Breast epithelium (tissue), 3 donors: ENCODE measurements around the gene OR2W3.

Experiments
- CTCF ChIP-seq, 3 donors: fragments of 450-650 bp; IDR thresholded peaks; one replicate each; pipeline ENCODE4 v1.5.1; 2016 to 2017; ENCODE audit warnings: antibody characterized with exemption in 3 of 3, mild to moderate bottlenecking in 3 of 3, moderate library complexity in 3 of 3
- POLR2A ChIP-seq: fragments of 450-650 bp; IDR thresholded peaks from one replicate; pipeline ENCODE4 v1.6.1; 2016; ENCODE audit warnings: antibody characterized with exemption, mild to moderate bottlenecking, moderate library complexity

GRCh38 chr1:247884797-247885413 lies 10.5 kb upstream of the OR2W3 start:
- TF ChIP-seq CTCF (IDR thresholded peaks at IDR 0.05) (no peak), POLR2A (no peak)
